Measurements from ENCODE around the gene FAM234B. TPM values are rescaled to one million over a fixed set of nuclear protein-coding genes. Genes with fewer than 3 reads are reported as not detected.

Gene FAM234B
- total and polyA plus RNA-seq, 2 of the 8 experiments (the other 6 are each of a cell fraction or from before 2014, with no cell fraction given): 12.5 to 29.1 TPM

- Histone ChIP-seq H3K9ac (replicated peaks in 1 of 4; ENCODE audit: extremely low read depth in 1 of 4, low read depth in 3 of 4, low read length in 3 of 4) (no peak overlapping the region), H3K4me2 (ENCODE audit: insufficient read depth in 1 of 2, low read depth in 2 of 2, low read length in 2 of 2) (no peak overlapping the region), H3K27me3 (replicated peaks in 1 of 4; ENCODE audit: control insufficient read depth in 3 of 4, extremely low read depth in 1 of 4, insufficient read depth in 3 of 4, low read length in 3 of 4) (no peaks in the 10 kb centered on the region; a peak in 1 of 7 replicates), H4K20me1 (replicated peaks in 1 of 2; ENCODE audit: control insufficient read depth in 1 of 2, insufficient read depth in 2 of 2, low read length in 2 of 2) (no peaks in the 10 kb centered on the region), H3K56ac (replicated peaks; ENCODE audit: insufficient read length, low read depth, low read length) (no peak overlapping the region), H3K4me3 (ENCODE audit: extremely low read depth in 1 of 4, insufficient read depth in 2 of 4, low read depth in 3 of 4, low read length in 4 of 4) (no peak overlapping the region), H3K79me2 (ENCODE audit: control insufficient read depth in 1 of 2, insufficient read depth in 2 of 2, low read length in 2 of 2) (no peaks in the 10 kb centered on the region), H3K23ac (ENCODE audit: insufficient read length) (no peak overlapping the region), H4K5ac (ENCODE audit: insufficient read length, low read depth, low read length) (no peak overlapping the region), H2BK20ac (ENCODE audit: low read length) (no peak overlapping the region), H3K23me2 (ENCODE audit: low read depth, low read length) (no peaks in the 10 kb centered on the region), H3K36me3 (ENCODE audit: control insufficient read depth in 2 of 4, insufficient read depth in 4 of 4, low read length in 3 of 4) (no peaks in the 10 kb centered on the region), H3K27ac (ENCODE audit: low read depth, low read length) (no peak overlapping the region), H2BK15ac (ENCODE audit: low read length) (no peak overlapping the region), H2BK5ac (ENCODE audit: low read depth, low read length) (no peak overlapping the region), H3K4ac (replicated peaks; ENCODE audit: insufficient read length, low read depth, low read length) (no peak overlapping the region), H3K14ac (ENCODE audit: insufficient read length) (no peak overlapping the region), H3K4me1 (replicated peaks in 1 of 4; ENCODE audit: control insufficient read depth in 3 of 4, insufficient read depth in 4 of 4, low read length in 3 of 4) (peaks cover 0 to 15% (median 9%) of the 10 kb centered on the region in 4 experiments; a peak in 5 of 7 replicates), H3K18ac (ENCODE audit: extremely low read depth, low read length) (no peak overlapping the region), H2BK12ac (ENCODE audit: low read depth, low read length) (no peak overlapping the region), H4K91ac (replicated peaks; ENCODE audit: insufficient read length, low read length) (no peak overlapping the region), H2BK120ac (replicated peaks; ENCODE audit: low read depth, low read length) (no peak overlapping the region), H2AK5ac (ENCODE audit: low read depth, low read length) (no peak overlapping the region), H2AFZ (ENCODE audit: low read length) (no peak overlapping the region), H3K79me1 (ENCODE audit: low read depth, low read length) (no peaks in the 10 kb centered on the region), H3K9me3 (ENCODE audit: insufficient read depth in 2 of 2, low read depth in 1 of 2, low read length in 1 of 2) (no peaks in the 10 kb centered on the region), H4K8ac (ENCODE audit: extremely low read depth, insufficient read depth, low read length) (no peak overlapping the region)
- no peak for DNase-seq (ENCODE audit: low read depth in 1 of 2, low spot score in 2 of 2)
- 89% methylated on average over 3 of the region's 3 CpGs; no CpG with 5 or more reads in 1 of the 2 experiments for WGBS, 2 experiments (ENCODE audit: extremely low coverage in 1 of 2, insufficient coverage in 1 of 2, insufficient read length in 1 of 2, insufficient replicate concordance in 2 of 2, low coverage in 1 of 2, low lambda C conversion rate in 2 of 2, missing lambda C conversion rate in 1 of 2)
- ChIA-PET CTCF (ENCODE audit: partially characterized antibody) (interaction anchor here (0.6 to 1.7 kb wide), 9 partner anchors 15 to 145 kb away, joined by 3 to 6 read pairs (median 4); no protein-coding TSS in a partner anchor), POLR2A (ENCODE audit: partially characterized antibody) (interaction anchor here (0.6 to 1.1 kb wide), 2 partner anchors 12 to 18 kb away, joined by 3 read pairs; no protein-coding TSS in a partner anchor)
- FAIRE-seq: no peak
- TF ChIP-seq POU5F1 (IDR thresholded peaks at IDR 0.05; ENCODE audit: low read depth, low read length) (no peak), SAP30 (IDR thresholded peaks at IDR 0.05; ENCODE audit: insufficient read depth, insufficient replicate concordance, low read length) (no peak)
These were observed 76.2 kb downstream of the FAM234B start for GRCh38 chr12:13120413-13120812.
